ENCODE data around the gene GTF2H4. TPM values are rescaled to one million over a fixed set of nuclear protein-coding genes. Genes with fewer than 3 reads are reported as not detected.
A peak's percentile ranks its signal among the peaks of the same experiment; 100 is the strongest.

The GTF2H4 gene
- total RNA-seq, 2 donors from 2014 or later, result 14.9 to 42.2 TPM

GRCh38 chr6:30914854-30915590 is 7.0 kb downstream of the GTF2H4 start:
- Histone ChIP-seq H3K27me3 (replicated peaks; ENCODE audit: insufficient read depth) (no peaks in the 10 kb centered on the region), H3K27ac (peak overlapping the region; percentile 86 to 93), H3K36me3 (peaks cover 32% of the 10 kb centered on the region), H3K4me3 (peak overlapping the region; percentile 78), H3K9me3 (no peaks in the 10 kb centered on the region), H3K4me1 (ENCODE audit: control insufficient read depth in 1 of 2, low read depth in 2 of 2) (peaks cover 10 to 29% of the 10 kb centered on the region in 2 donors)
- no peak for DNase-seq (ENCODE audit: low spot score)
- ATAC-seq (ENCODE audit: insufficient number of reproducible peaks, low FRiP score, low read depth), result no peak
- no peak for TF ChIP-seq CTCF (IDR thresholded peaks at IDR 0.05)

- H3K9me3 ChIP-seq, result no peaks in the 10 kb centered on the region
- H3K4me3 ChIP-seq, result no peak overlapping the region
- TF ChIP-seq CTCF (IDR thresholded peaks at IDR 0.05), result peak; percentile 41
- H3K36me3 ChIP-seq, result peaks cover 33% of the 10 kb centered on the region
- H3K27me3 ChIP-seq (replicated peaks; ENCODE audit: insufficient read depth), result no peaks in the 10 kb centered on the region
- ATAC-seq (ENCODE audit: insufficient number of reproducible peaks, low FRiP score, low read depth) (peak; percentile 18), DNase-seq (ENCODE audit: low spot score) (no peak)
- peaks cover 10 to 29% of the 10 kb centered on the region in 2 donors for H3K4me1 ChIP-seq (ENCODE audit: control insufficient read depth in 1 of 2, low read depth in 2 of 2)
- peak overlapping the region in 1 of 2 donors; percentile 86 for H3K27ac ChIP-seq
Measured at GRCh38 chr6:30915591-30915946, 7.6 kb downstream of the GTF2H4 start.

- no peak for DNase-seq (ENCODE audit: low spot score)
- Histone ChIP-seq H3K27me3 (replicated peaks; ENCODE audit: insufficient read depth) (no peaks in the 10 kb centered on the region), H3K9me3 (no peaks in the 10 kb centered on the region), H3K36me3 (peaks cover 41% of the 10 kb centered on the region), H3K4me3 (no peak overlapping the region), H3K4me1 (ENCODE audit: control insufficient read depth in 1 of 2, low read depth in 2 of 2) (peaks cover 10 to 29% of the 10 kb centered on the region in 2 donors), H3K27ac (no peak overlapping the region)
- ATAC-seq (ENCODE audit: insufficient number of reproducible peaks, low FRiP score, low read depth), result no peak
- TF ChIP-seq CTCF (IDR thresholded peaks at IDR 0.05), result no peak
Measured at GRCh38 chr6:30917041-30917440, 9.0 kb downstream of the GTF2H4 start.

GRCh38 chr6:30917487-30917886 is 9.5 kb downstream of the GTF2H4 start:
- Histone ChIP-seq H3K27me3 (replicated peaks; ENCODE audit: insufficient read depth) (no peaks in the 10 kb centered on the region), H3K9me3 (no peaks in the 10 kb centered on the region), H3K36me3 (peaks cover 45% of the 10 kb centered on the region), H3K27ac (no peak overlapping the region), H3K4me1 (ENCODE audit: control insufficient read depth in 1 of 2, low read depth in 2 of 2) (peaks cover 10 to 29% of the 10 kb centered on the region in 2 donors), H3K4me3 (no peak overlapping the region)
- no peak for TF ChIP-seq CTCF (IDR thresholded peaks at IDR 0.05)
- ATAC-seq (ENCODE audit: insufficient number of reproducible peaks, low FRiP score, low read depth) (no peak), DNase-seq (ENCODE audit: low spot score) (no peak)

- H3K36me3 ChIP-seq, result peaks cover 56% of the 10 kb centered on the region
- no peak for TF ChIP-seq CTCF (IDR thresholded peaks at IDR 0.05)
- H3K9me3 ChIP-seq, result no peaks in the 10 kb centered on the region
- no peaks in the 10 kb centered on the region for H3K27me3 ChIP-seq (replicated peaks; ENCODE audit: insufficient read depth)
- DNase-seq (ENCODE audit: low spot score), result no peak
- no peak overlapping the region for H3K4me3 ChIP-seq
- no peak for ATAC-seq (ENCODE audit: insufficient number of reproducible peaks, low FRiP score, low read depth)
- H3K4me1 ChIP-seq (ENCODE audit: control insufficient read depth in 1 of 2, low read depth in 2 of 2), result peaks cover 10 to 17% of the 10 kb centered on the region in 2 donors
- no peak overlapping the region for H3K27ac ChIP-seq
Measured at GRCh38 chr6:30918670-30919069, 10.7 kb downstream of the GTF2H4 start.

Data from thoracic aorta (tissue), 2 donors.